ENCODE measurements around the gene CDC37L1. TPM values are rescaled to one million over a fixed set of nuclear protein-coding genes. Genes with fewer than 3 reads are reported as not detected.
A peak's percentile ranks its signal among the peaks of the same experiment; 100 is the strongest.

CDC37L1 gene
- total and polyA plus RNA-seq, 2 experiments from 2014 or later = 26.9 to 29.6 TPM

DNA sequence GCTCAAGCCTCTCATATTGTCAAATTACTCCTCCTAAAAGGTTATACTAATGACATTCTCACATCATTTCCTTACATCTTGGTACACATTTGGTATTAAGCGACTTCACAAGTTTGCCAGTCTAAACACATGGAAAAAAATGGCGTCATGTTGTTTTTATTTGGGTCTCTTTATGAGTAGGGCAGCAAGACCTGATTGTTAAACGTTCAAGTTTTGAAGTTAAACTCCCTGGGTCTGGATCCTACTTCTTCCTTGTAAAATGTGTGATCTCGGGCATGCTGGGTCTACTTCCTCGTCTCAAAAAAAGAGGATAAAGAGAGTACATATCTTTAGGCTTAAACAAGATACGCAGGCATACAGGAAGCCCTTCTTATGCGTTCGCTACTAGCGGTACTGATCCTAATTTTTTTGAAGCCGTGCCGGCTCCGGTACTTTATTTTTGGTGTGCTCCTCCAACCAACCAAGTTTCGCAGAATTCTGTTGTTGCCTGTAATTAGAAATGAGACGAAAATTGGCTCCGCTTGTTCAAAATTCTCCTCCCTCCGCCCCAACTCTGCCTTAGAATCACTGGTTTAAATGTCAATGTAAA is 596 bp upstream of the CDC37L1 start:
- peaks cover 24% of the 10 kb centered on the region for H3K4me1 ChIP-seq (ENCODE audit: insufficient read depth)

More for the DNA sequence above, 596 bp upstream of the CDC37L1 start:
- no peak overlapping the region for H3K4me3 Mint-ChIP-seq
- H3K27me3 ChIP-seq (ENCODE audit: insufficient read depth) = no peaks in the 10 kb centered on the region
- peak overlapping the region; percentile 79 for H3K4me2 ChIP-seq
- peak overlapping the region; percentile 99 for H3K27ac ChIP-seq (ENCODE audit: low read depth)
- DNase-seq (ENCODE audit: low spot score) (peak; percentile 43), ATAC-seq (peak; percentile 9)
- no peaks in the 10 kb centered on the region for H4K20me1 ChIP-seq (replicated peaks; ENCODE audit: insufficient read depth)
- peaks cover 7% of the 10 kb centered on the region for H3F3A ChIP-seq (replicated peaks; ENCODE audit: low read depth)
- no peak overlapping the region for H3K27ac Mint-ChIP-seq
- H3K4me1 Mint-ChIP-seq = no peaks in the 10 kb centered on the region; the same call in 2 of the 3 replicates
- no peak for TF ChIP-seq JUNB (IDR thresholded peaks at IDR 0.05; ENCODE audit: unreplicated experiment)
- TF ChIP-seq, protein P1, sequence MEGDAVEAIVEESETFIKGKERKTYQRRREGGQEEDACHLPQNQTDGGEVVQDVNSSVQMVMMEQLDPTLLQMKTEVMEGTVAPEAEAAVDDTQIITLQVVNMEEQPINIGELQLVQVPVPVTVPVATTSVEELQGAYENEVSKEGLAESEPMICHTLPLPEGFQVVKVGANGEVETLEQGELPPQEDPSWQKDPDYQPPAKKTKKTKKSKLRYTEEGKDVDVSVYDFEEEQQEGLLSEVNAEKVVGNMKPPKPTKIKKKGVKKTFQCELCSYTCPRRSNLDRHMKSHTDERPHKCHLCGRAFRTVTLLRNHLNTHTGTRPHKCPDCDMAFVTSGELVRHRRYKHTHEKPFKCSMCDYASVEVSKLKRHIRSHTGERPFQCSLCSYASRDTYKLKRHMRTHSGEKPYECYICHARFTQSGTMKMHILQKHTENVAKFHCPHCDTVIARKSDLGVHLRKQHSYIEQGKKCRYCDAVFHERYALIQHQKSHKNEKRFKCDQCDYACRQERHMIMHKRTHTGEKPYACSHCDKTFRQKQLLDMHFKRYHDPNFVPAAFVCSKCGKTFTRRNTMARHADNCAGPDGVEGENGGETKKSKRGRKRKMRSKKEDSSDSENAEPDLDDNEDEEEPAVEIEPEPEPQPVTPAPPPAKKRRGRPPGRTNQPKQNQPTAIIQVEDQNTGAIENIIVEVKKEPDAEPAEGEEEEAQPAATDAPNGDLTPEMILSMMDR (conservative IDR thresholded peaks at IDR 0.05; ENCODE audit: low read depth in 2 of 2) = no peak
- TF ChIP-seq POLR2AphosphoS5 (IDR thresholded peaks at IDR 0.05; ENCODE audit: low read depth) = no peak
- no peak for TF ChIP-seq EZH2phosphoT487 (IDR thresholded peaks at IDR 0.05; ENCODE audit: unreplicated experiment)
- no peak for TF ChIP-seq ZNF331 (CRISPR knock-in tag; IDR thresholded peaks at IDR 0.05; ENCODE audit: low read depth)
- no peak for TF ChIP-seq STAT1 (IDR thresholded peaks at IDR 0.05; ENCODE audit: unreplicated experiment)
- no peak for TF ChIP-seq ZNF114 (CRISPR knock-in tag; IDR thresholded peaks at IDR 0.05)
- TF ChIP-seq NANOG (IDR thresholded peaks at IDR 0.05; ENCODE audit: borderline replicate concordance) = no peak
- no peak for TF ChIP-seq CREB1 (CRISPR knock-in tag; IDR thresholded peaks at IDR 0.05; ENCODE audit: low read depth)
- TF ChIP-seq, protein P2, sequence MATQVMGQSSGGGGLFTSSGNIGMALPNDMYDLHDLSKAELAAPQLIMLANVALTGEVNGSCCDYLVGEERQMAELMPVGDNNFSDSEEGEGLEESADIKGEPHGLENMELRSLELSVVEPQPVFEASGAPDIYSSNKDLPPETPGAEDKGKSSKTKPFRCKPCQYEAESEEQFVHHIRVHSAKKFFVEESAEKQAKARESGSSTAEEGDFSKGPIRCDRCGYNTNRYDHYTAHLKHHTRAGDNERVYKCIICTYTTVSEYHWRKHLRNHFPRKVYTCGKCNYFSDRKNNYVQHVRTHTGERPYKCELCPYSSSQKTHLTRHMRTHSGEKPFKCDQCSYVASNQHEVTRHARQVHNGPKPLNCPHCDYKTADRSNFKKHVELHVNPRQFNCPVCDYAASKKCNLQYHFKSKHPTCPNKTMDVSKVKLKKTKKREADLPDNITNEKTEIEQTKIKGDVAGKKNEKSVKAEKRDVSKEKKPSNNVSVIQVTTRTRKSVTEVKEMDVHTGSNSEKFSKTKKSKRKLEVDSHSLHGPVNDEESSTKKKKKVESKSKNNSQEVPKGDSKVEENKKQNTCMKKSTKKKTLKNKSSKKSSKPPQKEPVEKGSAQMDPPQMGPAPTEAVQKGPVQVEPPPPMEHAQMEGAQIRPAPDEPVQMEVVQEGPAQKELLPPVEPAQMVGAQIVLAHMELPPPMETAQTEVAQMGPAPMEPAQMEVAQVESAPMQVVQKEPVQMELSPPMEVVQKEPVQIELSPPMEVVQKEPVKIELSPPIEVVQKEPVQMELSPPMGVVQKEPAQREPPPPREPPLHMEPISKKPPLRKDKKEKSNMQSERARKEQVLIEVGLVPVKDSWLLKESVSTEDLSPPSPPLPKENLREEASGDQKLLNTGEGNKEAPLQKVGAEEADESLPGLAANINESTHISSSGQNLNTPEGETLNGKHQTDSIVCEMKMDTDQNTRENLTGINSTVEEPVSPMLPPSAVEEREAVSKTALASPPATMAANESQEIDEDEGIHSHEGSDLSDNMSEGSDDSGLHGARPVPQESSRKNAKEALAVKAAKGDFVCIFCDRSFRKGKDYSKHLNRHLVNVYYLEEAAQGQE (IDR thresholded peaks at IDR 0.05; ENCODE audit: unreplicated experiment) = no peak
- TF ChIP-seq, protein P3, sequence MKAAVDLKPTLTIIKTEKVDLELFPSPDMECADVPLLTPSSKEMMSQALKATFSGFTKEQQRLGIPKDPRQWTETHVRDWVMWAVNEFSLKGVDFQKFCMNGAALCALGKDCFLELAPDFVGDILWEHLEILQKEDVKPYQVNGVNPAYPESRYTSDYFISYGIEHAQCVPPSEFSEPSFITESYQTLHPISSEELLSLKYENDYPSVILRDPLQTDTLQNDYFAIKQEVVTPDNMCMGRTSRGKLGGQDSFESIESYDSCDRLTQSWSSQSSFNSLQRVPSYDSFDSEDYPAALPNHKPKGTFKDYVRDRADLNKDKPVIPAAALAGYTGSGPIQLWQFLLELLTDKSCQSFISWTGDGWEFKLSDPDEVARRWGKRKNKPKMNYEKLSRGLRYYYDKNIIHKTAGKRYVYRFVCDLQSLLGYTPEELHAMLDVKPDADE (IDR thresholded peaks at IDR 0.05) = no peak
- TF ChIP-seq, protein P4, sequence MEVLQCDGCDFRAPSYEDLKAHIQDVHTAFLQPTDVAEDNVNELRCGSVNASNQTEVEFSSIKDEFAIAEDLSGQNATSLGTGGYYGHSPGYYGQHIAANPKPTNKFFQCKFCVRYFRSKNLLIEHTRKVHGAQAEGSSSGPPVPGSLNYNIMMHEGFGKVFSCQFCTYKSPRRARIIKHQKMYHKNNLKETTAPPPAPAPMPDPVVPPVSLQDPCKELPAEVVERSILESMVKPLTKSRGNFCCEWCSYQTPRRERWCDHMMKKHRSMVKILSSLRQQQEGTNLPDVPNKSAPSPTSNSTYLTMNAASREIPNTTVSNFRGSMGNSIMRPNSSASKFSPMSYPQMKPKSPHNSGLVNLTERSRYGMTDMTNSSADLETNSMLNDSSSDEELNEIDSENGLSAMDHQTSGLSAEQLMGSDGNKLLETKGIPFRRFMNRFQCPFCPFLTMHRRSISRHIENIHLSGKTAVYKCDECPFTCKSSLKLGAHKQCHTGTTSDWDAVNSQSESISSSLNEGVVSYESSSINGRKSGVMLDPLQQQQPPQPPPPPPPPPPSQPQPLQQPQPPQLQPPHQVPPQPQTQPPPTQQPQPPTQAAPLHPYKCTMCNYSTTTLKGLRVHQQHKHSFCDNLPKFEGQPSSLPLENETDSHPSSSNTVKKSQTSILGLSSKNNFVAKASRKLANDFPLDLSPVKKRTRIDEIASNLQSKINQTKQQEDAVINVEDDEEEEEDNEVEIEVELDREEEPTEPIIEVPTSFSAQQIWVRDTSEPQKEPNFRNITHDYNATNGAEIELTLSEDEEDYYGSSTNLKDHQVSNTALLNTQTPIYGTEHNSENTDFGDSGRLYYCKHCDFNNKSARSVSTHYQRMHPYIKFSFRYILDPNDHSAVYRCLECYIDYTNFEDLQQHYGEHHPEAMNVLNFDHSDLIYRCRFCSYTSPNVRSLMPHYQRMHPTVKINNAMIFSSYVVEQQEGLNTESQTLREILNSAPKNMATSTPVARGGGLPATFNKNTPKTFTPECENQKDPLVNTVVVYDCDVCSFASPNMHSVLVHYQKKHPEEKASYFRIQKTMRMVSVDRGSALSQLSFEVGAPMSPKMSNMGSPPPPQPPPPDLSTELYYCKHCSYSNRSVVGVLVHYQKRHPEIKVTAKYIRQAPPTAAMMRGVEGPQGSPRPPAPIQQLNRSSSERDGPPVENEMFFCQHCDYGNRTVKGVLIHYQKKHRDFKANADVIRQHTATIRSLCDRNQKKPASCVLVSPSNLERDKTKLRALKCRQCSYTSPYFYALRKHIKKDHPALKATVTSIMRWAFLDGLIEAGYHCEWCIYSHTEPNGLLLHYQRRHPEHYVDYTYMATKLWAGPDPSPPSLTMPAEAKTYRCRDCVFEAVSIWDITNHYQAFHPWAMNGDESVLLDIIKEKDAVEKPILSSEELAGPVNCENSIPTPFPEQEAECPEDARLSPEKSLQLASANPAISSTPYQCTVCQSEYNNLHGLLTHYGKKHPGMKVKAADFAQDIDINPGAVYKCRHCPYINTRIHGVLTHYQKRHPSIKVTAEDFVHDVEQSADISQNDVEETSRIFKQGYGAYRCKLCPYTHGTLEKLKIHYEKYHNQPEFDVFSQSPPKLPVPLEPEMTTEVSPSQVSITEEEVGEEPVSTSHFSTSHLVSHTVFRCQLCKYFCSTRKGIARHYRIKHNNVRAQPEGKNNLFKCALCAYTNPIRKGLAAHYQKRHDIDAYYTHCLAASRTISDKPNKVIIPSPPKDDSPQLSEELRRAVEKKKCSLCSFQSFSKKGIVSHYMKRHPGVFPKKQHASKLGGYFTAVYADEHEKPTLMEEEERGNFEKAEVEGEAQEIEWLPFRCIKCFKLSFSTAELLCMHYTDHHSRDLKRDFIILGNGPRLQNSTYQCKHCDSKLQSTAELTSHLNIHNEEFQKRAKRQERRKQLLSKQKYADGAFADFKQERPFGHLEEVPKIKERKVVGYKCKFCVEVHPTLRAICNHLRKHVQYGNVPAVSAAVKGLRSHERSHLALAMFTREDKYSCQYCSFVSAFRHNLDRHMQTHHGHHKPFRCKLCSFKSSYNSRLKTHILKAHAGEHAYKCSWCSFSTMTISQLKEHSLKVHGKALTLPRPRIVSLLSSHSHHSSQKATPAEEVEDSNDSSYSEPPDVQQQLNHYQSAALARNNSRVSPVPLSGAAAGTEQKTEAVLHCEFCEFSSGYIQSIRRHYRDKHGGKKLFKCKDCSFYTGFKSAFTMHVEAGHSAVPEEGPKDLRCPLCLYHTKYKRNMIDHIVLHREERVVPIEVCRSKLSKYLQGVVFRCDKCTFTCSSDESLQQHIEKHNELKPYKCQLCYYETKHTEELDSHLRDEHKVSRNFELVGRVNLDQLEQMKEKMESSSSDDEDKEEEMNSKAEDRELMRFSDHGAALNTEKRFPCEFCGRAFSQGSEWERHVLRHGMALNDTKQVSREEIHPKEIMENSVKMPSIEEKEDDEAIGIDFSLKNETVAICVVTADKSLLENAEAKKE (CRISPR knock-in tag; IDR thresholded peaks at IDR 0.05) = no peak
- TF ChIP-seq EZH2 (IDR thresholded peaks at IDR 0.05; ENCODE audit: low read depth, unreplicated experiment) = no peak
- H2AFZ ChIP-seq = peak overlapping the region; percentile 16; the same call in 1 of the 2 replicates
- H3K79me2 ChIP-seq (replicated peaks; ENCODE audit: insufficient read depth) = peaks cover 37% of the 10 kb centered on the region
- no peaks in the 10 kb centered on the region for H3K36me3 ChIP-seq (ENCODE audit: insufficient read depth)
- no peaks in the 10 kb centered on the region for H3K9me2 ChIP-seq (ENCODE audit: insufficient read depth)
- peak overlapping the region; percentile 94 for H3K4me3 ChIP-seq
- H3K9me3 Mint-ChIP-seq = no peaks in the 10 kb centered on the region
- H3K27me3 Mint-ChIP-seq (ENCODE audit: insufficient read depth, low read depth, poor library complexity) = peaks cover 3% of the 10 kb centered on the region
- H3K36me3 Mint-ChIP-seq (ENCODE audit: low read depth) = no peaks in the 10 kb centered on the region
